Cardiac fibroblast (primary cell): Measurements from ENCODE around the gene DCC.

Source experiments
- DNase-seq, 2 donors: peaks; one replicate each; pipeline versions ENCODE4 v3.0.0 to v3.0.0-alpha.2; 2010; ENCODE audit warnings: low read depth in 2 of 2
- H3K4me3 ChIP-seq, 2 donors: replicated peaks in 1 of 2; 1 replicate in 1 of 2; 2 replicates in 1 of 2; pipeline ENCODE4 v1.5.1; 2011; ENCODE audit warnings: low read depth in 2 of 2, low read length in 2 of 2, mild to moderate bottlenecking in 2 of 2, moderate library complexity in 1 of 2
- CTCF ChIP-seq: IDR thresholded peaks from one replicate; pipeline ENCODE4 v1.5.1; 2011; ENCODE audit warnings: low read depth, mild to moderate bottlenecking, low read length, inconsistent platforms

DCC gene

GRCh38 chr18:53531896-53532295 lies 1191.9 kb downstream of the DCC start:
- DNase-seq = no peak
- H3K4me3 ChIP-seq = no peak overlapping the region
- TF ChIP-seq CTCF = no peak

DNA sequence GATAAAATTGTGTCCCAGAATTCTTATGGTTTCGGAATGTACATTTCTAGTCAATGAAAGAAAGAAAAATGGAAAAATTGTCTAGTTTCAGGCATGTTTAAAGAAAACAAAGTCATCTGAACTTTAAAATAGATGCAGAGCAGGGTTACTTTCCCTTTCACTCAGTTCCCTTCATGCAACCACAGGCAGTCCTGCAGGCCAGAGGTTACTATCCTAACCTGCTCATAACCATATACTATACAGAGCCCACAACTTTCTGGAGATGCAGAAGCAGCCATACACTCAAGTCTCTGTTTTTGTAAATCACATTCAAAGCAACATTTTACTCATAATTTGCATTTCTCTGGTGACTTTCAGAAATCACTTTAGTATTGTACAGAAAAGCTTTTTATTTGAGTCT lies 1194.2 kb downstream of the DCC start:
- DNase-seq = no peak
- no peak for TF ChIP-seq CTCF
- no peak overlapping the region for H3K4me3 ChIP-seq

- no peak for TF ChIP-seq CTCF
- no peak overlapping the region for H3K4me3 ChIP-seq
- DNase-seq = peak in 1 of 2 donors; percentile 1
These were observed 1194.7 kb downstream of the DCC start for GRCh38 chr18:53534695-53535094.

DNA sequence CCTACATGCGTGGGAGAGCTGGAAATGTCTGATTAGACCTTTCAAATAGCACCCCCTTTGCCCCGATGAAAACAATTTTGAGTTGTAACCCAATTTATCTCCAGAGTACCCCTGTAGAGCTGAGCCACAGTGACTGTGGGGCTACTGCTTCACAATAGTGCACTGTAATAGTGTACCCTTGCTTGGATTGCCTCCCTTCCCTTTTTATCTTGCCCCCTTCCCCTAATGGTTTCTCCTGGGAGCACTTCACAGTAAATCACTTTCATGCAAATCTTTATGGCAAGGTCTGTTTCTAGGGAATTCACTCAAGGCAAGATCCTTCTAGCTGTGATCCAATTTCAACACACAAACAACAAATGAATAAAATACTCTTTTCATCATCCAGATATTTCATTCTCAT lies 1196.9 kb downstream of the DCC start:
- no peak overlapping the region for H3K4me3 ChIP-seq
- no peak for DNase-seq
- TF ChIP-seq CTCF = no peak

- H3K4me3 ChIP-seq = no peak overlapping the region
- DNase-seq = no peak
- TF ChIP-seq CTCF = no peak
These were observed 1201.9 kb downstream of the DCC start for GRCh38 chr18:53541924-53542323.

DNA sequence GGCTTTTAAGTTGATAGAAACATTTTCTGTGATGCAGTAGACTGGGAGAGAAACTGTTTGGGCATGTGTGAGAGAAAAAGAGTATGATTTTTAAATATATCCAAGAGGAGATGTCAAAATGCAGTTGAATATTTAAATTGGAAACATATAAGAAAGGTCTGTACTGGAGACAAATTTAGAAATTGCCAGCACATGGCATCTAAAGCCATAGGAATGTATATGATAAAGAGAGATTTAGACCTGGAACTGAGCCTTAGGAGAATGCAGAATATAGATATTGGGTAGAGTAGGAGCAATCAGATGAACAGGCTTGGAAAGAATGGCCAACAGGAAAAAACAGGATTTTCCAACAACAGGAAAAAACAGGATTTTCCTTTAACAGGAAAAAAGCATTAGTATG lies 1203.7 kb downstream of the DCC start:
- H3K4me3 ChIP-seq = no peak overlapping the region
- no peak for DNase-seq
- no peak for TF ChIP-seq CTCF

DNA sequence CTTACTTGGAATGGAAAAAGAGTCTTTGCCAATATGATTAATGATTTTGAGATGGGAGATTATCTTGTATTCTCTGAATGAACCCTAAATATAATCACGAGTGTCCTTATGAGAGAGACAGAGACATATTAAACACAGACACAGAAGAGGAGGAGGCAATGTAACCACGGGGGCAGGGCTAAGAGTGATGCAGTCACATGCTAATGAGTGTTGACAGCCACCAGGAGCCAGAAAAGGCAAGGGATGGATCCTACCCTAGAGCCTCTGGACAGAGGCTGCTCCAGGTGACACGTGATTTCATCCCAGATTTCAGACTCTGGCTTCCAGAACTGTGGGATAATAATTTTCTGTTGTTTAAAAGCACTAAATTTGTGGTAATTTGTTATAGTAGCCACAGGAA lies 1204.9 kb downstream of the DCC start:
- no peak overlapping the region for H3K4me3 ChIP-seq
- TF ChIP-seq CTCF = no peak

More for the DNA sequence above, 1204.9 kb downstream of the DCC start:
- no peak for DNase-seq
